Body of pancreas (tissue), 4 donors: ENCODE data around the gene TBC1D10A. TPM values are rescaled to one million over a fixed set of nuclear protein-coding genes. Genes with fewer than 3 reads are reported as not detected.

Experiments used
- ATAC-seq: fragments of 150-250 bp; one replicate; pipeline ENCODE4 v1.9.1; 2016
- DNase-seq, 4 donors: peaks; one replicate each; pipeline ENCODE4 v3.0.0-alpha.2; 2019
- H3K27ac ChIP-seq, 4 donors: fragments of 200-600 bp; sonication (generic); 1 replicate in 3 of 4; 2 replicates in 1 of 4; pipeline versions ENCODE4 v1.5.1 to v1.6.1; 2016 to 2019; ENCODE audit warnings: mild to moderate bottlenecking in 1 of 4, mixed read lengths in 1 of 4, moderate library complexity in 1 of 4
- H3K27me3 ChIP-seq, 2 donors: fragments of 200-600 bp; sonication (generic); one replicate each; pipeline ENCODE4 v1.6.0; 2016; ENCODE audit warnings: mild to moderate bottlenecking in 1 of 2
- H3K36me3 ChIP-seq, 2 donors: fragments of 200-600 bp; sonication (generic); replicated peaks in 1 of 2; 2 replicates each; pipeline ENCODE4 v1.5.1; 2016; ENCODE audit warnings: low read depth in 2 of 2; ENCODE audit not compliant: insufficient read depth in 1 of 2
- H3K4me1 ChIP-seq: fragments of 200-600 bp; sonication (generic); one replicate; pipeline ENCODE4 v1.6.0; 2016
- H3K4me3 ChIP-seq, 2 donors: fragments of 200-600 bp; sonication (generic); 1 replicate in 1 of 2; 2 replicates in 1 of 2; pipeline ENCODE4 v1.5.1; 2016 to 2019
- H3K9me3 ChIP-seq, 3 donors: fragments of 200-600 bp; sonication (generic); 1 replicate in 2 of 3; 2 replicates in 1 of 3; pipeline ENCODE4 v1.5.1; 2016
- POLR2A ChIP-seq, 3 donors: fragments of 450-650 bp; IDR thresholded peaks; one replicate each; pipeline ENCODE4 v1.6.1; 2016; ENCODE audit warnings: antibody characterized with exemption in 3 of 3, mild to moderate bottlenecking in 2 of 3
- WGBS, 2 donors: methylation state at CpG; one replicate each; pipeline ENCODE4 v1.1.5; 2017; 5-methylcytosine and 5-hydroxymethylcytosine counted together
- intact Hi-C: fragments of 100-400 bp; cut with DNase I; formaldehyde crosslinking; loops from one replicate; pipeline ENCODE4 v1.15.1; 2023
- total RNA-seq, 2 donors: library from RNA; depleted of rRNA; stranded (reverse); fragments of >200 nt; gene quantifications; one replicate each; pipeline ENCODE4 v1.1.0, GENCODE V29; 2016
- TF ChIP-seq, protein P1 (sequence below), 7 experiments: fragments of 450-650 bp in 4 of 7; fragments of 200-600 bp in 3 of 7; sonication (generic) in 3 of 7; IDR thresholded peaks; one replicate each; pipeline ENCODE4 v1.5.1; 2016 to 2019; ENCODE audit warnings: antibody characterized with exemption in 7 of 7

TBC1D10A gene
- total RNA-seq, 2 donors from 2014 or later: 4.3 to 15.0 TPM

DNA sequence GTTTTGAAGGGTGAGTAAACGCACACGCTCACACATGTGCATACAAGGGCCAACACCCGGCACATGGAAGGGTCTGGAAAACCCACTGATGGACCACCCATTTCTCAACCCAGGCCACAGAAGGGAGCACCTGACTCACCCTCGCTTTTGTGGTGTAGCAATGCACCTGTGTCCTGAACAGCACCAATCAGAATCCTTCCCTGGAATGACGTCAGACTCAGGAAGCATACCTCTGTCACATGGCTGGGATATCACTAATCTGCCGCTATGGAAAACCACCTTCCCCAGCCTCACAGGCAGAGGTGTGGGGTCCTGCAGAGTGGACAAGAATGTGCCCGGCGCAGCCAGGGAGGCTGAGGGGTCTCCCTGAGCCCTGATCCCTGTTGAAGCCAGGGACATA is 51.1 kb downstream of the TBC1D10A start:
- Histone ChIP-seq H3K27me3 (no peaks in the 10 kb centered on the region), H3K4me1 (no peaks in the 10 kb centered on the region), H3K4me3 (no peak overlapping the region), H3K27ac (no peak overlapping the region), H3K36me3 (no peaks in the 10 kb centered on the region), H3K9me3 (no peaks in the 10 kb centered on the region)
- no peak for TF ChIP-seq POLR2A (IDR thresholded peaks at IDR 0.05)
- TF ChIP-seq, protein P1, sequence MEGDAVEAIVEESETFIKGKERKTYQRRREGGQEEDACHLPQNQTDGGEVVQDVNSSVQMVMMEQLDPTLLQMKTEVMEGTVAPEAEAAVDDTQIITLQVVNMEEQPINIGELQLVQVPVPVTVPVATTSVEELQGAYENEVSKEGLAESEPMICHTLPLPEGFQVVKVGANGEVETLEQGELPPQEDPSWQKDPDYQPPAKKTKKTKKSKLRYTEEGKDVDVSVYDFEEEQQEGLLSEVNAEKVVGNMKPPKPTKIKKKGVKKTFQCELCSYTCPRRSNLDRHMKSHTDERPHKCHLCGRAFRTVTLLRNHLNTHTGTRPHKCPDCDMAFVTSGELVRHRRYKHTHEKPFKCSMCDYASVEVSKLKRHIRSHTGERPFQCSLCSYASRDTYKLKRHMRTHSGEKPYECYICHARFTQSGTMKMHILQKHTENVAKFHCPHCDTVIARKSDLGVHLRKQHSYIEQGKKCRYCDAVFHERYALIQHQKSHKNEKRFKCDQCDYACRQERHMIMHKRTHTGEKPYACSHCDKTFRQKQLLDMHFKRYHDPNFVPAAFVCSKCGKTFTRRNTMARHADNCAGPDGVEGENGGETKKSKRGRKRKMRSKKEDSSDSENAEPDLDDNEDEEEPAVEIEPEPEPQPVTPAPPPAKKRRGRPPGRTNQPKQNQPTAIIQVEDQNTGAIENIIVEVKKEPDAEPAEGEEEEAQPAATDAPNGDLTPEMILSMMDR (IDR thresholded peaks at IDR 0.05): no peak
- intact Hi-C loops: no loop called here
- WGBS, 2 donors: 53 to 56% methylated on average over 4 to 8 of the region's 8 CpGs
- ATAC-seq: peak; percentile 65
- peak in 2 of 4 donors; percentile 42 to 53 for DNase-seq

DNA sequence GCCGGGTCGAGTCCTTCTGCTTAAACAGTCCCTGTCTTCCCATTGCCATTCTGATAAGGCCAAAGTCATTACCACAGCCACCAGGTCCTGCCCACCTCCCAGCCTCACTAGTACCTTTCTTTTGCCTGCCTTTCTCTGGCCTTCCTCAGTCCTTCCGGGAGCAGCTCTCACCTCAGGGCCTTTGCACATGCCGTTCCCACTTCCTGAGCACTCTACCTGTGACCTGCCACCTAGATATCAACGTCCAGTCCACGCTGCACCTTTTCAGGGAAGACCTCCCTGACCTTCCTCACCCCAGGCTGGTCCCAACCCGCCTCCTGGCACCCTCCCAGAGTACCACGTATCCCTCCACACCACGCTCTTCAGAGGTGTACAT is 52.3 kb downstream of the TBC1D10A start:
- DNase-seq: no peak
- Histone ChIP-seq H3K4me3 (no peak overlapping the region), H3K4me1 (no peaks in the 10 kb centered on the region), H3K9me3 (no peaks in the 10 kb centered on the region), H3K36me3 (no peaks in the 10 kb centered on the region), H3K27ac (no peak overlapping the region), H3K27me3 (no peaks in the 10 kb centered on the region)
- WGBS, 2 donors: 86 to 91% methylated on average over 9 of the region's 9 CpGs
- no peak for ATAC-seq
- intact Hi-C loops: no loop called here
- TF ChIP-seq, protein P1 (IDR thresholded peaks at IDR 0.05): no peak
- TF ChIP-seq POLR2A (IDR thresholded peaks at IDR 0.05): no peak

DNA sequence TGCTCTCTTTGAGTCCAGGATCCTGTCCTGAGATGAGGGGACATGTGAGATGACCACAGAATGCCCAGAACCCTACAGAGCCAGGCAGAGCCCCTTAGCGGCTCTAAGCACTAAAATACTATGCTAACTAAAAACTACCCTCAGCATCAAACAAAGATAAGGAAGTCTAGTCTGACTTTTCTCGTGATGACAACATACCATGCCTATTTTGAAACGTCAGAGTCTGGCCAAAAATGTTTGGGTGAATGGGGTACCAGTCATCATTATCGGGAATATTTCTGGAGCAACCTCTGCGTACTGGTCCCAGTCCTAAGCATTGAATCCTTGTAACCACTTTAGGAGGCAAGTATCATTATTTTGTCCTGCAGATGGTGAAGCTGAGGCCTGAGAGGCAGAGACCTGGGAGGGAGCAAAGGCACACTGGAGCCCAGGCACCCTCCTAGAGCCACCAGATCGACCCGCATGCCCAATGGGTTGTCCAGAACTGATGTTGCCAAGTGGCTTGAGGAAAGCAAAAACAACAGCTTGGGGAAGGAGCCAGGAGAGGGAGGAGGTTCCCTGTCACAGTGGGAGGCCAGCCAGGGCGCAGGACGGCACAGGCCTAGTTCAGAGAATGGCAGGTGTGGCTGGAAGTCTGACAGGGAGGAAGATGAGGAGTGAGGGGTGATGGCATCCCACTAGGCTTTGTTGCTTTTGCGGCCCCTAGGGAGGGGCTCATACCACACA is 52.9 kb downstream of the TBC1D10A start:
- TF ChIP-seq POLR2A (IDR thresholded peaks at IDR 0.05): no peak
- TF ChIP-seq, protein P1 (IDR thresholded peaks at IDR 0.05): no peak
- ATAC-seq (no peak), DNase-seq (no peak)
- Histone ChIP-seq H3K27ac (no peak overlapping the region), H3K36me3 (no peaks in the 10 kb centered on the region), H3K4me1 (no peaks in the 10 kb centered on the region), H3K9me3 (no peaks in the 10 kb centered on the region), H3K27me3 (no peaks in the 10 kb centered on the region), H3K4me3 (no peak overlapping the region)
- intact Hi-C loops: no loop called here
- WGBS, 2 donors: 62 to 63% methylated on average over 10 of the region's 10 CpGs

DNA sequence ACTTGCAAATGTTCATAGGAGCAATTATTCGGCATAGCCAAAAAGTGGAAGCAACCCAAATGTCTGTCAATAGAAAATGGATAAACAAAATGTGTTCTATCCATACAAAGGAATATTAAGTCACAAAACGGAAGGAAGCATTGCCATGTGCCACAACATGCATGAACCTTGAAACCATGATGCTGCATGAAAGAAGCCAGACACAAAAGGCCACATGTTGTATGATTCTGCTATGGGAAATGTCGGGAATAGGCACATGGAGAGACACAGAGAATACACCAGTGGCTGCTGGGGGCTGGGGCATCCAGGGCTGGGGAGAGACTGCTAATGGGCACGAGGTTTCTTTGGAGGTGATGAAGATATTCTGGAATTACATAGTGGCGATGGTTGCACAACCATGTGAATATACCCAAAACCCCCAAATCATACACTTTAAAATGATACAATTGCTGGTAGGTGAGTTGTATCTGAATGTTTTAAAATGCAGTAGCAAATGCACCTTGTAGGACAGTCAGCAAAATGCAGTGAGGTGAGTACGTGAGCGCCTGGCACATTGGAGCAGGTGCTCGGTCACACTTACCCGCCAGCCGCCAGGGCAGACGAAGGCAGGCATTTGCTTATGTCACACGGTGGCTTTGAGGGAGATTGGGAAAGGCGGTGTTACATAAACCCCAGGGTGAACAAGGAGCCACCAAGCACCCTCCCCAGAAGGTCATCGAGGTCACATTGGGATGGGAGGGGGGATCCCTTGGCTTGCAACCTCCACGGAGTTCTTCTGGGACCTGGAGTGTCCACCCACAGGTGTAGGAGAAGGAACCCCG is 53.8 kb downstream of the TBC1D10A start:
- Histone ChIP-seq H3K36me3 (no peaks in the 10 kb centered on the region), H3K27ac (no peak overlapping the region), H3K4me3 (no peak overlapping the region), H3K27me3 (no peaks in the 10 kb centered on the region), H3K9me3 (no peaks in the 10 kb centered on the region), H3K4me1 (no peaks in the 10 kb centered on the region)
- intact Hi-C loops: no loop called here
- no peak for TF ChIP-seq POLR2A (IDR thresholded peaks at IDR 0.05)
- TF ChIP-seq, protein P1 (IDR thresholded peaks at IDR 0.05): no peak
- ATAC-seq: no peak
- DNase-seq: no peak
- WGBS, 2 donors: 64 to 67% methylated on average over 9 to 16 of the region's 16 CpGs
